Mesendoderm (in vitro differentiated cells): Measurements from ENCODE around the gene CCSER1.

Experiments used
- DNase-seq: peaks from one replicate; pipeline ENCODE4 v3.0.0; 2013
- H2AK5ac ChIP-seq: 2 replicates; pipeline ENCODE4 v1.6.1; 2013; ENCODE audit warnings: low read length, inconsistent platforms
- H2BK120ac ChIP-seq: 2 replicates; pipeline ENCODE4 v1.6.1; 2013; ENCODE audit warnings: low read depth, mild to moderate bottlenecking, low read length, moderate library complexity, mixed read lengths
- H2BK15ac ChIP-seq: replicated peaks from 2 replicates; pipeline ENCODE4 v1.6.1; 2013; ENCODE audit warnings: low read depth, mild to moderate bottlenecking, moderate library complexity
- H2BK5ac ChIP-seq: 2 replicates; pipeline ENCODE4 v1.6.1; 2013; ENCODE audit warnings: low read length, inconsistent platforms
- H3K18ac ChIP-seq: 2 replicates; pipeline ENCODE4 v1.6.1; 2013; ENCODE audit warnings: mild to moderate bottlenecking, low read length, mixed read lengths
- H3K23ac ChIP-seq: one replicate; pipeline ENCODE4 v1.6.1; 2013; ENCODE audit warnings: low read length
- H3K27ac ChIP-seq: 2 replicates; pipeline ENCODE4 v1.5.1; 2013; ENCODE audit warnings: low read depth, mild to moderate bottlenecking, inconsistent platforms, low read length, moderate library complexity
- H3K27me3 ChIP-seq: 2 replicates; pipeline ENCODE4 v1.6.1; 2013; ENCODE audit warnings: low read length, control low read depth, mild to moderate bottlenecking, inconsistent platforms; ENCODE audit not compliant: insufficient read depth, poor library complexity
- H3K36me3 ChIP-seq: 2 replicates; pipeline ENCODE4 v1.6.1; 2013; ENCODE audit warnings: low read length, inconsistent platforms; ENCODE audit not compliant: control insufficient read depth, insufficient read depth
- H3K4ac ChIP-seq: one replicate; pipeline ENCODE4 v1.6.1; 2013; ENCODE audit warnings: low read depth, mild to moderate bottlenecking, low read length, moderate library complexity
- H3K4me1 ChIP-seq: 2 replicates; pipeline ENCODE4 v1.6.1; 2013; ENCODE audit warnings: low read depth, low read length, inconsistent platforms; ENCODE audit not compliant: control insufficient read depth
- H3K4me2 ChIP-seq: 2 replicates; pipeline ENCODE4 v1.6.1; 2013; ENCODE audit warnings: low read length
- H3K4me3 ChIP-seq: 2 replicates; pipeline ENCODE4 v1.5.1; 2013; ENCODE audit warnings: mild to moderate bottlenecking, low read length
- H3K56ac ChIP-seq: one replicate; pipeline ENCODE4 v1.6.1; 2013; ENCODE audit warnings: low read length
- H3K79me1 ChIP-seq: 2 replicates; pipeline ENCODE4 v1.6.1; 2013; ENCODE audit warnings: low read length, inconsistent platforms
- H3K79me2 ChIP-seq: 2 replicates; pipeline ENCODE4 v1.6.1; 2013; ENCODE audit warnings: mild to moderate bottlenecking, low read length; ENCODE audit not compliant: control insufficient read depth, insufficient read depth
- H3K9ac ChIP-seq: 2 replicates; pipeline ENCODE4 v1.6.1; 2013; ENCODE audit warnings: low read length, inconsistent platforms
- H4K5ac ChIP-seq: one replicate; pipeline ENCODE4 v1.6.1; 2013; ENCODE audit warnings: low read length
- H4K8ac ChIP-seq: one replicate; pipeline ENCODE4 v1.6.1; 2013; ENCODE audit warnings: low read depth, mild to moderate bottlenecking, control low read depth, low read length, moderate library complexity
- WGBS: extraction: QIAGEN DNeasy Blood & Tissue Kit; methylation state at CpG from one replicate; pipeline ENCODE4 v1.1.7; 2013; ENCODE audit warnings: low lambda C conversion rate, missing lambda C conversion rate; ENCODE audit not compliant: insufficient coverage; ENCODE audit errors: extremely low coverage; 5-methylcytosine and 5-hydroxymethylcytosine counted together

CCSER1 gene

DNA sequence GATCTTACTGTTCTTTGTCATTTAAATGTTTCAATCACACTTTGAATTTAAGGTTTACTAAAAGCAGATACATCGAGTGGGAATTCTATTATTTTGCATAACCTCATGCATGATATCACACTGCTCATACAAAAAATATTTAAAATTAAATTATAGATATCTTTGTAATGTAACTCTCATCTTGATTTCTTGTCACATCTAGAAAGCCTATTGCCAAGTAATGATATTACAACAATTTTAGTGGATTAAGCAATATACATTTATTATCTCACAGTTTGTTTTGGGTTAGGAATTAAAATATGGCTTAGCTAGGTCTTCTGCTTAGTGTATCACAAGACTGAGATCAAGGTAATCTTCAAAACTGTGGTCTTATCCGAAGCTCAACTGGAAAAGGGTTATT lies 865.0 kb downstream of the CCSER1 start:
- WGBS, result no CpG with 5 or more reads among the region's 2 CpGs
- Histone ChIP-seq H3K4ac (no peak overlapping the region), H3K36me3 (no peaks in the 10 kb centered on the region), H3K4me3 (no peak overlapping the region), H4K8ac (no peak overlapping the region), H3K79me2 (no peaks in the 10 kb centered on the region), H4K5ac (no peak overlapping the region), H3K9ac (no peak overlapping the region), H3K18ac (no peak overlapping the region), H2AK5ac (no peak overlapping the region), H2BK5ac (no peak overlapping the region), H3K4me1 (no peaks in the 10 kb centered on the region), H2BK120ac (no peak overlapping the region), H3K27ac (no peak overlapping the region), H3K56ac (no peak overlapping the region), H3K4me2 (no peak overlapping the region), H2BK15ac (no peak overlapping the region), H3K23ac (no peak overlapping the region), H3K27me3 (no peaks in the 10 kb centered on the region), H3K79me1 (no peaks in the 10 kb centered on the region)
- DNase-seq, result no peak

GRCh38 chr4:90994851-90995574 lies 867.8 kb downstream of the CCSER1 start:
- no peaks in the 10 kb centered on the region for H3K27me3 ChIP-seq
- H2AK5ac ChIP-seq, result no peak overlapping the region
- no peak overlapping the region for H4K8ac ChIP-seq
- H3K9ac ChIP-seq, result no peak overlapping the region
- no peak overlapping the region for H3K27ac ChIP-seq
- H3K18ac ChIP-seq, result no peak overlapping the region
- H3K23ac ChIP-seq, result no peak overlapping the region
- no peak overlapping the region for H2BK120ac ChIP-seq
- no peak overlapping the region for H3K56ac ChIP-seq
- no peaks in the 10 kb centered on the region for H3K79me1 ChIP-seq
- no peaks in the 10 kb centered on the region for H3K79me2 ChIP-seq
- H3K4me2 ChIP-seq, result no peak overlapping the region
- H2BK5ac ChIP-seq, result no peak overlapping the region
- no peaks in the 10 kb centered on the region for H3K4me1 ChIP-seq
- no peak overlapping the region for H4K5ac ChIP-seq
- H3K4ac ChIP-seq, result no peak overlapping the region
- no peak overlapping the region for H3K4me3 ChIP-seq
- WGBS, result no CpG with 5 or more reads among the region's 1 CpG
- no peak overlapping the region for H2BK15ac ChIP-seq
- DNase-seq, result no peak
- no peaks in the 10 kb centered on the region for H3K36me3 ChIP-seq

DNA sequence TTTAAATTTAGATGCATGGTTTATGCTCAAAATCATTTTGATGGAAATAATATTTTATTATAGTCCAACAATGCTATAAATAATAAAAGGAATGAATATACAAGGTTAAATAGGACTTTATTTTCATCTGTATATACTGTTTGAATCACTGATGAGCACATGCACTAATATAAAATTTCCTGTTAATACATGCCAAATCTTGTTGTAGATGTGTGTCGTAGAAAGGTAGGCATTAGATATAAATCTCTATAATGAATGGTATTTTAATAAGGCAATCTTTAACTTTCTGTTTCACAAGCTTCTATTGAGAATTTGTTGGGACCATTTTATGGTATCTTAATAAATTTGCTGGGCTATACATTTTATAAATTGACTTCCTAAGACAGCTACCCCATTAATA lies 868.8 kb downstream of the CCSER1 start:
- no CpG with 5 or more reads among the region's 1 CpG for WGBS
- Histone ChIP-seq H3K36me3 (no peaks in the 10 kb centered on the region), H2BK120ac (no peak overlapping the region), H3K23ac (no peak overlapping the region), H3K27ac (no peak overlapping the region), H3K4me2 (no peak overlapping the region), H4K5ac (no peak overlapping the region), H3K18ac (no peak overlapping the region), H3K27me3 (no peaks in the 10 kb centered on the region), H3K79me1 (no peaks in the 10 kb centered on the region), H4K8ac (no peak overlapping the region), H3K56ac (no peak overlapping the region), H3K4ac (no peak overlapping the region), H3K4me1 (no peaks in the 10 kb centered on the region), H2BK5ac (no peak overlapping the region), H2BK15ac (no peak overlapping the region), H2AK5ac (no peak overlapping the region), H3K4me3 (no peak overlapping the region), H3K79me2 (no peaks in the 10 kb centered on the region), H3K9ac (no peak overlapping the region)
- DNase-seq, result no peak

- Histone ChIP-seq H2BK120ac (no peak overlapping the region), H3K18ac (no peak overlapping the region), H4K5ac (no peak overlapping the region), H3K79me1 (no peaks in the 10 kb centered on the region), H3K36me3 (no peaks in the 10 kb centered on the region), H2BK15ac (no peak overlapping the region), H3K4me3 (no peak overlapping the region), H3K79me2 (no peaks in the 10 kb centered on the region), H4K8ac (no peak overlapping the region), H3K9ac (no peak overlapping the region), H2BK5ac (no peak overlapping the region), H2AK5ac (no peak overlapping the region), H3K4me1 (no peaks in the 10 kb centered on the region), H3K23ac (no peak overlapping the region), H3K27me3 (no peaks in the 10 kb centered on the region), H3K56ac (no peak overlapping the region), H3K4me2 (no peak overlapping the region), H3K27ac (no peak overlapping the region), H3K4ac (no peak overlapping the region)
- no CpG with 5 or more reads among the region's 1 CpG for WGBS
- no peak for DNase-seq
These were observed 869.6 kb downstream of the CCSER1 start for GRCh38 chr4:90996813-90997212.

GRCh38 chr4:91015861-91016260 lies 888.7 kb downstream of the CCSER1 start:
- Histone ChIP-seq H3K79me2 (no peaks in the 10 kb centered on the region), H3K4me1 (no peaks in the 10 kb centered on the region)
- WGBS, result no CpG with 5 or more reads among the region's 3 CpGs

GRCh38 chr4:91019513-91019912 lies 892.3 kb downstream of the CCSER1 start:
- Histone ChIP-seq H3K4ac (no peak overlapping the region), H4K8ac (no peak overlapping the region), H2BK120ac (no peak overlapping the region), H3K18ac (no peak overlapping the region), H3K79me1 (no peaks in the 10 kb centered on the region), H3K79me2 (no peaks in the 10 kb centered on the region), H3K23ac (no peak overlapping the region), H3K4me3 (no peak overlapping the region), H2BK15ac (no peak overlapping the region), H2AK5ac (no peak overlapping the region), H4K5ac (no peak overlapping the region), H3K56ac (no peak overlapping the region), H3K27ac (no peak overlapping the region), H3K4me1 (no peaks in the 10 kb centered on the region), H2BK5ac (no peak overlapping the region), H3K36me3 (no peaks in the 10 kb centered on the region), H3K9ac (no peak overlapping the region), H3K4me2 (no peak overlapping the region), H3K27me3 (no peaks in the 10 kb centered on the region)
- DNase-seq, result no peak
- no CpG with 5 or more reads among the region's 1 CpG for WGBS

More at GRCh38 chr4:91015861-91016260, 888.7 kb downstream of the CCSER1 start:
- Histone ChIP-seq H3K4ac (no peak overlapping the region), H3K4me3 (no peak overlapping the region), H3K27ac (no peak overlapping the region), H3K79me1 (no peaks in the 10 kb centered on the region), H3K18ac (no peak overlapping the region), H3K23ac (no peak overlapping the region), H2BK5ac (no peak overlapping the region), H3K56ac (no peak overlapping the region), H4K8ac (no peak overlapping the region), H2BK15ac (no peak overlapping the region), H3K9ac (no peak overlapping the region), H2AK5ac (no peak overlapping the region), H3K4me2 (no peak overlapping the region), H4K5ac (no peak overlapping the region), H3K36me3 (no peaks in the 10 kb centered on the region), H3K27me3 (no peaks in the 10 kb centered on the region), H2BK120ac (no peak overlapping the region)
- no peak for DNase-seq
